GM12874 (cell line): Measurements from ENCODE around the gene MCM7.

Experiments
- CTCF ChIP-seq: IDR thresholded peaks from 2 replicates; pipeline ENCODE4 v1.5.1; 2011; ENCODE audit warnings: low read depth, mild to moderate bottlenecking, control low read depth, low read length, moderate library complexity; ENCODE audit not compliant: insufficient read depth

MCM7 gene

GRCh38 chr7:100098913-100099312 is 2.3 kb downstream of the MCM7 start:
- no peak for TF ChIP-seq CTCF

- no peak for TF ChIP-seq CTCF
These were observed 5.5 kb downstream of the MCM7 start for GRCh38 chr7:100095704-100096103.

- TF ChIP-seq CTCF: no peak
These were observed 5.9 kb downstream of the MCM7 start for GRCh38 chr7:100095289-100095688.

- no peak for TF ChIP-seq CTCF
These were observed 7.2 kb downstream of the MCM7 start for GRCh38 chr7:100093925-100094486.

GRCh38 chr7:100093498-100093897 is 7.7 kb downstream of the MCM7 start:
- no peak for TF ChIP-seq CTCF

GRCh38 chr7:100093054-100093453 is 8.1 kb downstream of the MCM7 start:
- no peak for TF ChIP-seq CTCF

GRCh38 chr7:100091411-100092181 is 9.6 kb downstream of the MCM7 start:
- no peak for TF ChIP-seq CTCF
